KOPT-K1 (cell line): ENCODE data around the gene SMARCA2.
A peak's percentile ranks its signal among the peaks of the same experiment; 100 is the strongest.

Experiments used
- H3K27ac ChIP-seq: fragments of 200-600 bp; sonication (generic); 2 replicates; pipeline ENCODE4 v1.5.1; 2016; ENCODE audit warnings: antibody characterized with exemption, mild to moderate bottlenecking, low read depth, low read length; ENCODE audit not compliant: poor library complexity, severe bottlenecking
- H3K36me3 ChIP-seq: fragments of 200-600 bp; sonication (generic); 2 replicates; pipeline ENCODE4 v1.5.1; 2017; ENCODE audit warnings: antibody characterized with exemption, mild to moderate bottlenecking, low read length, moderate library complexity; ENCODE audit not compliant: insufficient read depth
- H3K9me3 ChIP-seq: fragments of 200-600 bp; sonication (generic); 2 replicates; pipeline ENCODE4 v1.5.1; 2017; ENCODE audit warnings: antibody characterized with exemption, low read length, mild to moderate bottlenecking; ENCODE audit not compliant: insufficient read depth, poor library complexity, severe bottlenecking

Gene SMARCA2

GRCh38 chr9:2014696-2015580, at the start of gene SMARCA2:
Gene SMARCA2 (plus strand): TSS chr9:2015347. CDS start chr9:2029023, 13,676 bp downstream.
- peak within 1 kb of the TSS; percentile 31 for H3K27ac ChIP-seq
- H3K36me3 ChIP-seq: no peaks in the 10 kb centered on the region
- H3K9me3 ChIP-seq: no peaks in the 10 kb centered on the region

- Histone ChIP-seq H3K27ac (no peak overlapping the region), H3K36me3 (no peaks in the 10 kb centered on the region), H3K9me3 (peaks cover 2% of the 10 kb centered on the region)
These were observed 48.3 kb upstream of the SMARCA2 start for GRCh38 chr9:1966725-1967366.

- Histone ChIP-seq H3K9me3 (peaks cover 16% of the 10 kb centered on the region), H3K36me3 (no peaks in the 10 kb centered on the region), H3K27ac (no peak overlapping the region)
These were observed 46.0 kb upstream of the SMARCA2 start for GRCh38 chr9:1969160-1969559.

DNA sequence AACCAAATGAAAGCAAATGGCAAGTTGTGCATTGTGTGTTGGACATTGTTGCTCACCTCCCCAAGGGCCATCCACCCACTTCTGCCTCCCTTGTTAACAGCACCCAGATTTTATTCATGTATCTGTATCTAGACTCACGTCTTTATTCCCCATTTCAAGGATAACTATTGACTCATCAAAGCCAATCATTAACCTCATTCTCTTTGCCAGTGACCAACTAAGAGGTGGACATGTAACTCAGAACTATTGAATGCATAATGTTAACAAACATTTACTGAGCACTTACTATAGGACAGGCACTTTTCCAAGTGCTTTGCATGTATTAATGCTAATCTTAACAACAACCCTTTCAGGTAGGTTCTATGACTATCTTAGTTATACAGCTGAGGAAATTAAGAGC, 45.2 kb upstream of the SMARCA2 start:
- H3K36me3 ChIP-seq: no peaks in the 10 kb centered on the region
- H3K9me3 ChIP-seq: peaks cover 16% of the 10 kb centered on the region
- H3K27ac ChIP-seq: no peak overlapping the region

DNA sequence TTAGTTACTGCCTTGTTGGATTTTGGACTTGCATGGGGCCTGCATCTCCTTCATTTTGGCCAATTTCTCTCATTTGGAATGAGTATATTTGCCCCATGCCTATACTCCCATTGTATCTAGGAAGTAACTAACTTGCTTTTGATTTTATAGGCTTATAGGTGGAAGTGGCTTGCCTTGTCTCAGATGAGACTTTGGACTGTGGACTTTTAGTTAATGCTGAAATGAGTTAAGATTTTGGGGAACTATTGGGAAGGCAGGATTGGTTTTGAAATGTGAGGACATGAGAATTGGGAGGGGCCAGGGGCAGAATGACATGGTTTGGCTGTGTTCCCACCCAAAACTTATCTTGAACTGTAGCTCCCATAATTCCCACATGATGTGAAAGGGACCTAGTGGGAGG, 42.5 kb upstream of the SMARCA2 start:
- no peak overlapping the region for H3K27ac ChIP-seq
- no peaks in the 10 kb centered on the region for H3K36me3 ChIP-seq
- peaks cover 16% of the 10 kb centered on the region for H3K9me3 ChIP-seq

- Histone ChIP-seq H3K27ac (no peak overlapping the region), H3K36me3 (no peaks in the 10 kb centered on the region), H3K9me3 (peaks cover 12% of the 10 kb centered on the region)
These were observed 38.1 kb upstream of the SMARCA2 start for GRCh38 chr9:1977026-1977425.

DNA sequence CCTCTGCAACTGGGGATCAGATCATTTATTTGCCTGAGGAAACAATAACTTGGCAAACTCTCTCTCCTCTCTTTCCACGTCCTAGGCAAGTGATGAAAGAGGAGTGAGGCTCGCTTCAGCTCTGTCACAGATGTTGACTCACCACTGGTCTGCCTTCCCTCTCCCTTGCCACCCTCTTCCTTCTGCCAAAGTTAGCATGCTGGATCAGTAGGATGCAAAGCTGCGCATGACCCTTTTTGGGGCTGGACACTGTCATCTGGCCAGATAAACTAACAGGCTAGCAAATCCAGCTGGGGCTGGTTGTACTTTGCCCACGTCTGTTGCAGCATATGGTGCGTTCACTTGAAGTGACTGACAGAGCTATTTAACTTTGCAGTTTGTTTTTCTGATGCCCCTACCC, 36.2 kb upstream of the SMARCA2 start:
- Histone ChIP-seq H3K36me3 (no peaks in the 10 kb centered on the region), H3K9me3 (no peaks in the 10 kb centered on the region), H3K27ac (no peak overlapping the region)

DNA sequence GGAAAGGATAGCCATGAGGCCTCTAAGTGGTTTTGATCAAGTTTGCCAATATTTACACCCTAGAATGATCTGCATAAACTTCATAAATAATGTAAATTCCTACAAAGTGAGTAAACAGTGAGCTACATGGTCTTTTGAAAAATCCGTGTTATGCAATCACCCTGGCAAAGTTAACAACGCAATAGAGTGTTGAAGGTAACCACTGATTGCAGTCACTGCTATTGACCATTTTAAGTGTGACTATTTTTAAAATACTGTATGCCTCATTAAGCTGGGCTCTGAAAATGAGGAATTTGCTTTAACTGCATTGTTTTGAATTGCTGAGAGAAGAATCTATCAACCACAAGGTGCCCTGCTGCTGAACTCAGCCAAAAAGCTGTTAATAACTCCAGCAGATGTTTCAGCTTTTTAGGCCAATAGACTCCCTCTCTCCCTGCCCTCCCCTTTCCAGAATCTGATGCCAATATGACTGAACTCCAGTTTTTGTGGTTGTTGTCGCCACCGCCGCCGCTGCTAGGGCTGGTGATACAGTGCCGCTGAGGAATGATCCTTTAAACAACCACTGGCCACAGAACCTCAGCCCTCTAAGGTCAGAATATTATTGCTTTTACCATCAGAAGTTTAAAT, 35.3 kb upstream of the SMARCA2 start:
- H3K36me3 ChIP-seq: no peaks in the 10 kb centered on the region
- no peaks in the 10 kb centered on the region for H3K9me3 ChIP-seq
- no peak overlapping the region for H3K27ac ChIP-seq

- Histone ChIP-seq H3K9me3 (no peaks in the 10 kb centered on the region), H3K36me3 (no peaks in the 10 kb centered on the region), H3K27ac (no peak overlapping the region)
These were observed 34.8 kb upstream of the SMARCA2 start for GRCh38 chr9:1980387-1980786.

- H3K36me3 ChIP-seq: no peaks in the 10 kb centered on the region
- H3K27ac ChIP-seq: no peak overlapping the region
- no peaks in the 10 kb centered on the region for H3K9me3 ChIP-seq
These were observed 33.1 kb upstream of the SMARCA2 start for GRCh38 chr9:1982074-1982473.

DNA sequence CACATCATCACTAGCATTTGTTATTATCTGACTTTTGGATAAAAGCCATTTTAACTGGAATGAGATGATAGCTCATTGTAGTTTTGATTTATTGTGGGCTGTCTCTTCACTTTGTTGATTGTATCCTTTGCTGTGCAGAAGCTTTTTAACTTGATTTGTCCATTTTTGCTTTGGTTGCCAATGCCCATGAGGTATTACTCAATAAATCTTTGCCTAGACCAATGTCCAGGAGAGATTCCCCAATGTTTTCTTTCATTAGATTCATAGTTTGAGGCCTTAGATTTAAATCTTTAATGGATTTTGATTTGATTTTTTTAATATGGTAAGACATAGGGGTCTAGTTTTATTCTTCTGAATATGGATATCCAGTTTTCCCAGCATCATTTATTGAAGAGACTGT, 28.8 kb upstream of the SMARCA2 start:
- no peaks in the 10 kb centered on the region for H3K9me3 ChIP-seq
- H3K27ac ChIP-seq: no peak overlapping the region
- no peaks in the 10 kb centered on the region for H3K36me3 ChIP-seq

DNA sequence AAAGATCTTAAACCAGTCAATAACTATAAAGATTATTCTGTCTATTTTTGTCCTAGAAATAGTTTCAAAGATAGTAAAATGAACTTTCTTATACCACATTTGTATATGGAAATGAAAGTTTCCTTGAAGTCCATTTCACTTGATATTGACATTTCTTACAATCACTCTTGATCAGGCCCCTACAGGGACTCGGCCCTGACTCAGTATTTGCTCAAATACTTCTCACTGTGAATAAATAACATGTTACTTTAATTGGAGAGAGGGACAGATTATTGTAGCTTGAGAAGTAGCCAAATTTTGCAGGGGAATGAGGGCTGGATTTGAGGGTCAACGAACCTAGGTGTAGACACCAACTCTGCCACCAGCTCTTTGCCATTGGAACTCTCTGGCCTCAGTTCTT, 25.6 kb upstream of the SMARCA2 start:
- no peak overlapping the region for H3K27ac ChIP-seq
- H3K36me3 ChIP-seq: no peaks in the 10 kb centered on the region

GRCh38 chr9:1994180-1994579, 21.0 kb upstream of the SMARCA2 start:
- Histone ChIP-seq H3K36me3 (no peaks in the 10 kb centered on the region), H3K9me3 (no peaks in the 10 kb centered on the region), H3K27ac (no peak overlapping the region)

More for the DNA sequence above, 25.6 kb upstream of the SMARCA2 start:
- no peaks in the 10 kb centered on the region for H3K9me3 ChIP-seq

DNA sequence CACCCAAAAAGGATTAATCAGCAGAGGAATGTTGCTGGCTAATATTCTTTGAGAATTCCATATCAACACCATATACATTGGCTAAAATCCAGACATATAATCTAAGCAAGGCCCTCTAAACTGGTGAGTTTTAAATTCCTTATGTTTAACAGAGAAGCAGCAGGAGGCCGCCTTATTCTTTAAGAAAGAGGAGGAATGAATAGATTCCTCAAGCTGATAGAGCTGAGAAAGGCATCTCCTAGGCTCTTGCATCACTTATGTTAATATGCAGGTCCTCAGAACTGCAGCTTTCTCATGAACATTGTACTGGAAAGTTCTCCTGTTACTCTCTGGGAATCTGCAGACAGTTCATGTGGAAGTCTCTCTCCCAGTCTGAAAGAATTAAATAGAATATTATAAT, 20.1 kb upstream of the SMARCA2 start:
- H3K9me3 ChIP-seq: no peaks in the 10 kb centered on the region
- H3K27ac ChIP-seq: no peak overlapping the region
- no peaks in the 10 kb centered on the region for H3K36me3 ChIP-seq

GRCh38 chr9:1996156-1996555, 19.0 kb upstream of the SMARCA2 start:
- no peaks in the 10 kb centered on the region for H3K9me3 ChIP-seq
- no peaks in the 10 kb centered on the region for H3K36me3 ChIP-seq
- no peak overlapping the region for H3K27ac ChIP-seq
